Transverse colon (tissue), 4 donors: ENCODE measurements around the gene PRKCG.

Experiments used
- POLR2A ChIP-seq: fragments of 450-650 bp; IDR thresholded peaks from one replicate; pipeline ENCODE4 v1.6.1; 2016; ENCODE audit warnings: antibody characterized with exemption, mild to moderate bottlenecking, moderate library complexity
- POLR2AphosphoS5 ChIP-seq, 3 donors: sonication (generic); formaldehyde crosslinking; IDR thresholded peaks; one replicate each; pipeline ENCODE4 v1.6.1; 2016; ENCODE audit warnings: antibody characterized with exemption in 3 of 3
- TF ChIP-seq, protein P1 (sequence below), 5 experiments: fragments of 200-600 bp in 3 of 5; fragments of 450-650 bp in 2 of 5; sonication (generic) in 3 of 5; IDR thresholded peaks; 1 replicate in 2 of 5; 2 replicates in 3 of 5; pipeline ENCODE4 v1.5.1; 2016 to 2017; ENCODE audit warnings: antibody characterized with exemption in 5 of 5, inconsistent platforms in 3 of 5, mild to moderate bottlenecking in 2 of 5, moderate library complexity in 1 of 5

GRCh38 chr19:53927739-53928138 lies 45.7 kb downstream of the PRKCG start:
- TF ChIP-seq POLR2A (no peak), POLR2AphosphoS5 (IDR thresholded peaks at IDR 0.05) (no peak)
- TF ChIP-seq, protein P1, sequence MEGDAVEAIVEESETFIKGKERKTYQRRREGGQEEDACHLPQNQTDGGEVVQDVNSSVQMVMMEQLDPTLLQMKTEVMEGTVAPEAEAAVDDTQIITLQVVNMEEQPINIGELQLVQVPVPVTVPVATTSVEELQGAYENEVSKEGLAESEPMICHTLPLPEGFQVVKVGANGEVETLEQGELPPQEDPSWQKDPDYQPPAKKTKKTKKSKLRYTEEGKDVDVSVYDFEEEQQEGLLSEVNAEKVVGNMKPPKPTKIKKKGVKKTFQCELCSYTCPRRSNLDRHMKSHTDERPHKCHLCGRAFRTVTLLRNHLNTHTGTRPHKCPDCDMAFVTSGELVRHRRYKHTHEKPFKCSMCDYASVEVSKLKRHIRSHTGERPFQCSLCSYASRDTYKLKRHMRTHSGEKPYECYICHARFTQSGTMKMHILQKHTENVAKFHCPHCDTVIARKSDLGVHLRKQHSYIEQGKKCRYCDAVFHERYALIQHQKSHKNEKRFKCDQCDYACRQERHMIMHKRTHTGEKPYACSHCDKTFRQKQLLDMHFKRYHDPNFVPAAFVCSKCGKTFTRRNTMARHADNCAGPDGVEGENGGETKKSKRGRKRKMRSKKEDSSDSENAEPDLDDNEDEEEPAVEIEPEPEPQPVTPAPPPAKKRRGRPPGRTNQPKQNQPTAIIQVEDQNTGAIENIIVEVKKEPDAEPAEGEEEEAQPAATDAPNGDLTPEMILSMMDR (IDR thresholded peaks at IDR 0.05): no peak
